ENCODE measurements around the gene LCN15. TPM values are rescaled to one million over a fixed set of nuclear protein-coding genes. Genes with fewer than 3 reads are reported as not detected.
A peak's percentile ranks its signal among the peaks of the same experiment; 100 is the strongest.

LCN15 gene
- total RNA-seq, 1 donor from 2014 or later = 1.3 TPM

- no peak for TF ChIP-seq CTCF (IDR thresholded peaks at IDR 0.05; ENCODE audit: unreplicated experiment)
- Mint-ChIP-seq H3K9me3 (no peaks in the 10 kb centered on the region), H3K27me3 (ENCODE audit: low read depth) (no peaks in the 10 kb centered on the region), H3K4me1 (peaks cover 56% of the 10 kb centered on the region), H3K4me3 (peak within 1 kb of the TSS; percentile 57), H3K36me3 (peaks cover 6% of the 10 kb centered on the region), H3K27ac (peak within 1 kb of the TSS; percentile 97)
- no peak for DNase-seq (ENCODE audit: low spot score in 2 of 2, unreplicated experiment in 2 of 2)
Observed at GRCh38 chr9:136796238-136796774, 32.0 kb upstream of the LCN15 start, which contains the start of gene CCDC183. TSS of gene CCDC183 (plus strand) at chr9:136796338. CDS start at chr9:136796398, 60 bp downstream.

- TF ChIP-seq CTCF (IDR thresholded peaks at IDR 0.05; ENCODE audit: unreplicated experiment) = no peak
- no peaks in the 10 kb centered on the region for H3K9me3 Mint-ChIP-seq
- peak overlapping the region; percentile 22 for H3K4me3 Mint-ChIP-seq
- no peaks in the 10 kb centered on the region for H3K27me3 Mint-ChIP-seq (ENCODE audit: low read depth)
- H3K4me1 Mint-ChIP-seq = peaks cover 52% of the 10 kb centered on the region
- peak overlapping the region; percentile 50 for H3K27ac Mint-ChIP-seq
- peaks cover 6% of the 10 kb centered on the region for H3K36me3 Mint-ChIP-seq
- no peak for DNase-seq (ENCODE audit: low spot score in 2 of 2, unreplicated experiment in 2 of 2)
Observed at GRCh38 chr9:136795000-136795348, 30.7 kb upstream of the LCN15 start.

- H3K9me3 Mint-ChIP-seq = no peaks in the 10 kb centered on the region
- H3K4me3 Mint-ChIP-seq = no peak overlapping the region
- peaks cover 56% of the 10 kb centered on the region for H3K4me1 Mint-ChIP-seq
- H3K36me3 Mint-ChIP-seq = peaks cover 6% of the 10 kb centered on the region
- no peak for DNase-seq (ENCODE audit: low spot score in 2 of 2, unreplicated experiment in 2 of 2)
- no peaks in the 10 kb centered on the region for H3K27me3 Mint-ChIP-seq (ENCODE audit: low read depth)
- peak overlapping the region; percentile 50 for H3K27ac Mint-ChIP-seq
- no peak for TF ChIP-seq CTCF (IDR thresholded peaks at IDR 0.05; ENCODE audit: unreplicated experiment)
Observed at GRCh38 chr9:136794281-136794999, 30.1 kb upstream of the LCN15 start.

GRCh38 chr9:136793086-136793946, 29.0 kb upstream of the LCN15 start:
- Mint-ChIP-seq H3K4me1 (peaks cover 67% of the 10 kb centered on the region), H3K9me3 (no peaks in the 10 kb centered on the region), H3K4me3 (peak overlapping the region; percentile 47), H3K27me3 (ENCODE audit: low read depth) (no peaks in the 10 kb centered on the region), H3K27ac (peak overlapping the region; percentile 69), H3K36me3 (peaks cover 6% of the 10 kb centered on the region)
- no peak for DNase-seq (ENCODE audit: low spot score in 2 of 2, unreplicated experiment in 2 of 2)
- TF ChIP-seq CTCF (IDR thresholded peaks at IDR 0.05; ENCODE audit: unreplicated experiment) = no peak

- peaks cover 6% of the 10 kb centered on the region for H3K36me3 Mint-ChIP-seq
- H3K27ac Mint-ChIP-seq = peak overlapping the region; percentile 43
- DNase-seq (ENCODE audit: low spot score in 2 of 2, unreplicated experiment in 2 of 2) = no peak
- H3K27me3 Mint-ChIP-seq (ENCODE audit: low read depth) = no peaks in the 10 kb centered on the region
- TF ChIP-seq CTCF (IDR thresholded peaks at IDR 0.05; ENCODE audit: unreplicated experiment) = no peak
- peak overlapping the region; percentile 76 for H3K4me3 Mint-ChIP-seq
- H3K9me3 Mint-ChIP-seq = no peaks in the 10 kb centered on the region
- H3K4me1 Mint-ChIP-seq = peaks cover 73% of the 10 kb centered on the region
Observed at GRCh38 chr9:136792321-136793085, 28.2 kb upstream of the LCN15 start.
